Spleen (tissue), 11 donors: Measurements from ENCODE around the gene CA10. TPM values are rescaled to one million over a fixed set of nuclear protein-coding genes. Genes with fewer than 3 reads are reported as not detected.

Experiments used
- DNase-seq: peaks from one replicate; pipeline ENCODE4 v3.0.0-alpha.2; 2020
- H3K27ac ChIP-seq, 8 donors: fragments of 200-600 bp; sonication (generic) in 7 of 8; 1 replicate in 4 of 8; 2 replicates in 4 of 8; pipeline versions ENCODE4 v1.5.0 to v1.8.0; 2016 to 2021; ENCODE audit warnings: inconsistent platforms in 4 of 8, mild to moderate bottlenecking in 4 of 8, moderate library complexity in 1 of 8
- H3K27me3 ChIP-seq, 7 donors: fragments of 200-600 bp; sonication (generic) in 6 of 7; replicated peaks in 1 of 7; 1 replicate in 4 of 7; 2 replicates in 3 of 7; pipeline versions ENCODE4 v1.5.0 to v1.8.0; 2016 to 2021; ENCODE audit warnings: inconsistent platforms in 3 of 7, mild to moderate bottlenecking in 1 of 7
- H3K36me3 ChIP-seq, 6 donors: fragments of 200-600 bp; sonication (generic) in 5 of 6; 1 replicate in 4 of 6; 2 replicates in 2 of 6; pipeline versions ENCODE4 v1.5.0 to v1.8.0; 2016 to 2021; ENCODE audit warnings: inconsistent platforms in 2 of 6
- H3K4me1 ChIP-seq, 6 donors: fragments of 200-600 bp; sonication (generic) in 5 of 6; 1 replicate in 3 of 6; 2 replicates in 3 of 6; pipeline versions ENCODE4 v1.5.0 to v1.8.0; 2016 to 2021; ENCODE audit warnings: inconsistent platforms in 3 of 6
- H3K4me3 ChIP-seq, 8 donors: fragments of 200-600 bp; sonication (generic) in 7 of 8; 1 replicate in 4 of 8; 2 replicates in 4 of 8; pipeline versions ENCODE4 v1.5.0 to v1.8.0; 2016 to 2021; ENCODE audit warnings: inconsistent platforms in 4 of 8, mild to moderate bottlenecking in 4 of 8, moderate library complexity in 2 of 8
- H3K9me3 ChIP-seq, 8 donors: fragments of 200-600 bp; sonication (generic) in 7 of 8; 1 replicate in 4 of 8; 2 replicates in 4 of 8; pipeline versions ENCODE4 v1.5.0 to v1.8.0; 2016 to 2021; ENCODE audit warnings: inconsistent platforms in 4 of 8
- POLR2A ChIP-seq, 3 donors: fragments of 450-650 bp; IDR thresholded peaks; one replicate each; pipeline ENCODE4 v1.5.1; 2017; ENCODE audit warnings: antibody characterized with exemption in 3 of 3, mild to moderate bottlenecking in 1 of 3
- POLR2AphosphoS5 ChIP-seq, 3 donors: sonication (generic); formaldehyde crosslinking; IDR thresholded peaks; one replicate each; pipeline ENCODE4 v1.5.1; 2017; ENCODE audit warnings: antibody characterized with exemption in 3 of 3
- WGBS, 5 donors: extraction: QIAGEN DNeasy Blood & Tissue Kit in 3 of 5; methylation state at CpG; one replicate each; pipeline versions ENCODE4 v1.1.5 to v1.1.7; 2013 to 2018; 5-methylcytosine and 5-hydroxymethylcytosine counted together
- intact Hi-C: fragments of 100-400 bp; cut with DNase I; formaldehyde crosslinking; loops from one replicate; pipeline ENCODE4 v1.15.0; 2023; ENCODE audit warnings: low total_unique reads
- polyA plus RNA-seq, 3 donors: library from polyadenylated mRNA; stranded (reverse); fragments of 200-250 nt; gene quantifications; one replicate each; pipeline ENCODE4 v1.2.1, GENCODE V29; 2013
- total RNA-seq, 7 donors: library from RNA; depleted of rRNA in 3 of 7; stranded (reverse); fragments of >200 nt in 3 of 7; fragmentation: NEBNext Ultra II Directional in 4 of 7; extraction: Animal tissue kit (Norgen Biotek cat#: 25700) in 4 of 7; gene quantifications; one replicate each; pipeline versions ENCODE4 v1.1.0 to v1.2.1, GENCODE V29; 2016 to 2021
- TF ChIP-seq, protein P1 (sequence below), 11 experiments: fragments of 200-600 bp in 7 of 11; fragments of 450-650 bp in 4 of 11; sonication (generic) in 4 of 11; IDR thresholded peaks in 8 of 11; conservative IDR thresholded peaks in 3 of 11; 1 replicate in 7 of 11; 2 replicates in 4 of 11; pipeline versions ENCODE4 v1.4.0 to v1.8.0; 2016 to 2021; ENCODE audit warnings: antibody characterized with exemption in 11 of 11, inconsistent platforms in 4 of 11, mild to moderate bottlenecking in 1 of 11
- donor health status: healthy with polysubstance abuse.
- donor health status: DM: no; HTN: no; CAD: no; lungs with moderate emphysema.
- donor health status: DM: no; HTN: no; CAD: no.
- donor health status: Bipolar disorder and iron deficiency.
- donor health status: healthy.
- donor health status: DM: no; HTN: no; CAD: no.
- donor health status: DM: yes; HTN: yes; CAD: no.

Gene CA10
- total and polyA plus RNA-seq, 10 donors, result 0.19 to 0.22 TPM; not detected in 8

DNA sequence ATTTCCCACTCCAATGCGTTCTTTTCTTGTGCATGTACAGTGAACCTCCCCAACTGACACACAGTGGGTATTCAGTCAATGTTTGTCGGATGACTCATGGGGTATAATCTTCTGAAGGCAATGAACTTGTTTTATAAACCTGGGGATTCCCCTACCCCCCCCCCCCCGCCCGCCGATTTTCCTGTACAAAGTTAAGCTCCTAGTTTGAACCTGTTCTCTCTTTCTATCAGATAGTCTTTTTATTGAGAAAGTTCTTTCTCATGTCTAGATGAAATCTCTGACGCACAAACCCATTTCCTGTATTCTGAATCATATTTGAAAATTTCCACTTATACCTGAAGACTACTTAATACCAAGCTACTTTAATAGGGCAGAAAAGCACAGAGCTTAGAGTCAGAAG is 338.3 kb downstream of the CA10 start:
- intact Hi-C loops, result no loop called here
- no peaks in the 10 kb centered on the region for H3K9me3 ChIP-seq
- H3K4me1 ChIP-seq, result no peaks in the 10 kb centered on the region
- no peak overlapping the region for H3K27ac ChIP-seq
- H3K27me3 ChIP-seq, result no peaks in the 10 kb centered on the region
- DNase-seq, result no peak
- H3K36me3 ChIP-seq, result no peaks in the 10 kb centered on the region
- TF ChIP-seq POLR2A (IDR thresholded peaks at IDR 0.05), result no peak
- TF ChIP-seq POLR2AphosphoS5 (IDR thresholded peaks at IDR 0.05), result no peak
- TF ChIP-seq, protein P1, sequence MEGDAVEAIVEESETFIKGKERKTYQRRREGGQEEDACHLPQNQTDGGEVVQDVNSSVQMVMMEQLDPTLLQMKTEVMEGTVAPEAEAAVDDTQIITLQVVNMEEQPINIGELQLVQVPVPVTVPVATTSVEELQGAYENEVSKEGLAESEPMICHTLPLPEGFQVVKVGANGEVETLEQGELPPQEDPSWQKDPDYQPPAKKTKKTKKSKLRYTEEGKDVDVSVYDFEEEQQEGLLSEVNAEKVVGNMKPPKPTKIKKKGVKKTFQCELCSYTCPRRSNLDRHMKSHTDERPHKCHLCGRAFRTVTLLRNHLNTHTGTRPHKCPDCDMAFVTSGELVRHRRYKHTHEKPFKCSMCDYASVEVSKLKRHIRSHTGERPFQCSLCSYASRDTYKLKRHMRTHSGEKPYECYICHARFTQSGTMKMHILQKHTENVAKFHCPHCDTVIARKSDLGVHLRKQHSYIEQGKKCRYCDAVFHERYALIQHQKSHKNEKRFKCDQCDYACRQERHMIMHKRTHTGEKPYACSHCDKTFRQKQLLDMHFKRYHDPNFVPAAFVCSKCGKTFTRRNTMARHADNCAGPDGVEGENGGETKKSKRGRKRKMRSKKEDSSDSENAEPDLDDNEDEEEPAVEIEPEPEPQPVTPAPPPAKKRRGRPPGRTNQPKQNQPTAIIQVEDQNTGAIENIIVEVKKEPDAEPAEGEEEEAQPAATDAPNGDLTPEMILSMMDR (IDR thresholded peaks at IDR 0.05 in 8 of 11, conservative IDR thresholded peaks at IDR 0.05 in 3 of 11), result no peak
- H3K4me3 ChIP-seq, result no peak overlapping the region
- 72 to 90% (median 88%) methylated on average over 6 of the region's 6 CpGs for WGBS, 5 donors

DNA sequence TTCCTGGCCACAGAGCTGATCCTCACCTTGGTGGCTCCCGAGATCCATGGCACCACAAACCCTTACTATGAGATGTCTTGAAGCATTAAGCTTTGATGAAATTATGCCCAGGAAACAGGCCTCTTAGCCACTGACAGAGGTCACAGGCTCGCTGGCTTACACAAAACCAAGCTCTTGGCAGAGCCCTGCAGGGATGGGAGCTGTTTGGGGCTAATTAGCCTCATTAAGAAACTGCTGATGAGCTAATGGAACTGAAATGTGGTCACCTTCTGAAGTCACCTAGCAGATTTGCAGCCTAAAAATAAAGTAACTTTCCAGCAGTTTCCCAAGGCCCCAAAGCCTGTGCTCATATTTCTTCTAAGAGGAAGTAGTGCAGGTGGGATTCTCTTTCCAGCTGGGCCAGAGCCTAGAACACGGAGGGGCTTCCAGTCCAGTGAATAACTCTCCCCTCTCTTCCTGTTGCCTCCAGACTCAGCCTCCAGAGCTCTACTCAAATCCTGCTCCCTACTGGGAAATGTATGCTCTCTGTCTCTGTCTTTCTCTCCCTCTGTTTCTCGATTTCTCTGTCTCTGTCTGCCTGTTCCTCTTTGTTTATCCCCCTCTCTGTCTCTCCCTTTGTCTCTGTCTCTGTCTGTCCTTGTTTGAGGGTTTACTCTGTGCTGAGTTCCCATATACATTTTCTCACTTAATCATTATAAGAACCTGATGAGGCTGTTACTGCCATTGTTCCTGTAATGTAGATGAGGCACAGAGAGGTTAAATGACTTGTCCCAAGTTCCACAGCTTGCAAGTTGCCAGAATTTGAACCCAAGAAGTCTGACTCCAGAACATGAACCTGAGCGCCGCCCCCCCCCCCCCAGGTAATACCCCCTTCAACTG is 338.9 kb downstream of the CA10 start:
- no peak for DNase-seq
- no peak for TF ChIP-seq POLR2A (IDR thresholded peaks at IDR 0.05)
- no peak for TF ChIP-seq POLR2AphosphoS5 (IDR thresholded peaks at IDR 0.05)
- TF ChIP-seq, protein P1 (IDR thresholded peaks at IDR 0.05 in 8 of 11, conservative IDR thresholded peaks at IDR 0.05 in 3 of 11), result no peak
- intact Hi-C loops, result no loop called here
- Histone ChIP-seq H3K27ac (no peak overlapping the region), H3K27me3 (no peaks in the 10 kb centered on the region), H3K9me3 (no peaks in the 10 kb centered on the region), H3K4me3 (no peak overlapping the region), H3K36me3 (no peaks in the 10 kb centered on the region), H3K4me1 (no peaks in the 10 kb centered on the region)
- 63 to 69% (median 67%) methylated on average over 6 of the region's 6 CpGs for WGBS, 5 donors

DNA sequence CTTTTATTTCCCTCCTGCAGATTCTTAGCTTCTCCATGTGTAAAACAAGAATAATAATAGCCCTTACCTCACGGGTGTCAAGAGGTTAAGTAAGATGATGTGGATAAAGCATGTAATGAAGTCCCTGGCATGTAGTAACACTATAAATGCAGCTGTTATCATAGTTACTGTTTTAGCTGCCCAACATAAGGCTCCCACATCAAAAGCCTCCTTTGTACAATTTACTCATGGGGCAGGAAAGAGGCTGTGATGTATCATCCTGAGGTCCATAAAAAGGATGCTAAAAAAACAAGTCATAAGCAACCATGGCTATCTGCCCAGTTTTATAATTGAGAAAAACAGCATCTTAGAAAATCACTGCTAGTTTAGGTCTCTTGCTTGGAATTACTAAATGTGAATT is 339.7 kb downstream of the CA10 start:
- Histone ChIP-seq H3K36me3 (no peaks in the 10 kb centered on the region), H3K27me3 (no peaks in the 10 kb centered on the region), H3K4me3 (no peak overlapping the region), H3K27ac (no peak overlapping the region), H3K4me1 (no peaks in the 10 kb centered on the region), H3K9me3 (no peaks in the 10 kb centered on the region)
- no peak for DNase-seq
- TF ChIP-seq, protein P1 (IDR thresholded peaks at IDR 0.05 in 8 of 11, conservative IDR thresholded peaks at IDR 0.05 in 3 of 11), result no peak
- TF ChIP-seq POLR2AphosphoS5 (IDR thresholded peaks at IDR 0.05) (no peak), POLR2A (IDR thresholded peaks at IDR 0.05) (no peak)
- intact Hi-C loops, result no loop called here
- 61 to 82% (median 73%) methylated on average over 1 of the region's 1 CpG for WGBS, 5 donors

DNA sequence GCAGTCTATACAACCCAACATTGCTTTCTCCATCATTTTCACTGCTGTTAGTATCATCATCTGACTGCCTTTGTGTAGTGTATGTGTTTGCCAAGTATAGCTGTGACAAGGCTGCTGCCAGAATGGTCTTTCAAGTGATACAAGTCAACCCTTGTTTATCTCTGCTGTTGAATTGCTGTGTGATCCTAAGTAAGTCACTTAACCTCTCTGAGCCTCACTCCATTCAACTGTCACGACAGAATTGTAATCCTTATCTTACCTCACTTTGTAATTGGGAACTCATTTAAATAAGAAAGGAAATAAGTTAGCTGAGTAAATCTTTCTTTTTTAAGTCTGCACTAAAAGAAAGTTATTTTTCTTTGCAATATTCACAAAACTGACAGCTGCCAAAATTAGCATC is 340.6 kb downstream of the CA10 start:
- TF ChIP-seq POLR2A (IDR thresholded peaks at IDR 0.05) (no peak), POLR2AphosphoS5 (IDR thresholded peaks at IDR 0.05) (no peak)
- TF ChIP-seq, protein P1 (IDR thresholded peaks at IDR 0.05 in 8 of 11, conservative IDR thresholded peaks at IDR 0.05 in 3 of 11), result no peak
- Histone ChIP-seq H3K36me3 (no peaks in the 10 kb centered on the region), H3K27me3 (no peaks in the 10 kb centered on the region), H3K27ac (no peak overlapping the region), H3K9me3 (no peaks in the 10 kb centered on the region), H3K4me3 (no peak overlapping the region), H3K4me1 (no peaks in the 10 kb centered on the region)
- WGBS, 5 donors, result 69 to 80% (median 74%) methylated on average over 1 of the region's 1 CpG
- intact Hi-C loops, result no loop called here
- no peak for DNase-seq
